HL-60 (cell line): ENCODE results near the gene LINGO3.

Experiments used
- CTCF ChIP-seq: IDR thresholded peaks from one replicate; pipeline ENCODE4 v1.5.1; 2011; ENCODE audit warnings: low read length, control low read depth, inconsistent platforms; ENCODE audit not compliant: insufficient read depth
- GABPA ChIP-seq: IDR thresholded peaks from 2 replicates; pipeline ENCODE4 v1.6.1; 2012; ENCODE audit warnings: low read depth
- POLR2AphosphoS5 ChIP-seq: IDR thresholded peaks from 2 replicates; pipeline ENCODE4 v1.6.1; 2012; ENCODE audit warnings: low read depth
- REST ChIP-seq: IDR thresholded peaks from 2 replicates; pipeline ENCODE4 v1.6.1; 2012; ENCODE audit warnings: low read depth; ENCODE audit not compliant: insufficient replicate concordance

GRCh38 chr19:2291185-2291751 is 16.7 kb downstream of the LINGO3 start:
- TF ChIP-seq CTCF: no peak
- TF ChIP-seq GABPA: no peak
- TF ChIP-seq POLR2AphosphoS5: no peak
- no peak for TF ChIP-seq REST
